ENCODE results near the gene TCHP.
A peak's percentile ranks its signal among the peaks of the same experiment; 100 is the strongest.
"Not testable (repeated sequence)": the region's sequence is repeated elsewhere in the genome, so short reads cannot be mapped to it uniquely, and the experiment has no call there.

Gene TCHP

GRCh38 chr12:109926488-109927210 is 26.6 kb downstream of the TCHP start:
- Histone ChIP-seq H3K36me3 (ENCODE audit: low read depth) (0 out of 2 replicates have a peak, but pooled peaks cover 3% of the 10 kb centered on the region), H3K4me3 (ENCODE audit: severe bottlenecking) (no peak overlapping the region), H3K27me3 (ENCODE audit: insufficient read depth, poor library complexity, severe bottlenecking) (no peaks in the 10 kb centered on the region), H3K4me1 (ENCODE audit: insufficient read depth, poor library complexity, severe bottlenecking) (no peaks in the 10 kb centered on the region), H3K9me3 (ENCODE audit: severe bottlenecking) (no peaks in the 10 kb centered on the region), H3K27ac (ENCODE audit: poor library complexity, severe bottlenecking) (no peak overlapping the region)
- ATAC-seq (ENCODE audit: low read depth) (no peak), DNase-seq (ENCODE audit: low spot score) (no peak)
- no peak for TF ChIP-seq CTCF (IDR thresholded peaks at IDR 0.05; ENCODE audit: poor library complexity, severe bottlenecking)

- Histone ChIP-seq H3K4me1 (ENCODE audit: insufficient read depth, poor library complexity, severe bottlenecking) (no peaks in the 10 kb centered on the region), H3K27ac (ENCODE audit: poor library complexity, severe bottlenecking) (no peak overlapping the region), H3K9me3 (ENCODE audit: severe bottlenecking) (no peaks in the 10 kb centered on the region), H3K27me3 (ENCODE audit: insufficient read depth, poor library complexity, severe bottlenecking) (no peaks in the 10 kb centered on the region), H3K36me3 (ENCODE audit: low read depth) (peaks cover 10% of the 10 kb centered on the region), H3K4me3 (ENCODE audit: severe bottlenecking) (no peak overlapping the region)
- ATAC-seq (ENCODE audit: low read depth) (peak; percentile 63), DNase-seq (ENCODE audit: low spot score) (no peak)
- peak; percentile 75 for TF ChIP-seq CTCF (IDR thresholded peaks at IDR 0.05; ENCODE audit: poor library complexity, severe bottlenecking)
These were observed 27.5 kb downstream of the TCHP start for GRCh38 chr12:109927622-109928021.

- no peak overlapping the region for H3K4me3 ChIP-seq (ENCODE audit: severe bottlenecking)
- no peaks in the 10 kb centered on the region for H3K27me3 ChIP-seq (ENCODE audit: insufficient read depth, poor library complexity, severe bottlenecking)
- H3K27ac ChIP-seq (ENCODE audit: poor library complexity, severe bottlenecking): no peak overlapping the region
- no peak for TF ChIP-seq CTCF (IDR thresholded peaks at IDR 0.05; ENCODE audit: poor library complexity, severe bottlenecking)
- peaks cover 15% of the 10 kb centered on the region for H3K36me3 ChIP-seq (ENCODE audit: low read depth)
- H3K4me1 ChIP-seq (ENCODE audit: insufficient read depth, poor library complexity, severe bottlenecking): no peaks in the 10 kb centered on the region
- DNase-seq (ENCODE audit: low spot score): no peak
- H3K9me3 ChIP-seq (ENCODE audit: severe bottlenecking): no peaks in the 10 kb centered on the region
- no peak for ATAC-seq (ENCODE audit: low read depth)
These were observed 28.1 kb downstream of the TCHP start for GRCh38 chr12:109928058-109928656.

- DNase-seq (ENCODE audit: low spot score); ATAC-seq (ENCODE audit: low read depth); H3K4me1 ChIP-seq (ENCODE audit: insufficient read depth, poor library complexity, severe bottlenecking); H3K27ac ChIP-seq (ENCODE audit: poor library complexity, severe bottlenecking); H3K27me3 ChIP-seq (ENCODE audit: insufficient read depth, poor library complexity, severe bottlenecking); H3K9me3 ChIP-seq (ENCODE audit: severe bottlenecking); H3K4me3 ChIP-seq (ENCODE audit: severe bottlenecking): not testable (repeated sequence)
- H3K36me3 ChIP-seq (ENCODE audit: low read depth): peaks cover 27% of the 10 kb centered on the region
These were observed 29.3 kb downstream of the TCHP start for GRCh38 chr12:109929326-109929725.

- no peak overlapping the region for H3K4me3 ChIP-seq (ENCODE audit: severe bottlenecking)
- H3K36me3 ChIP-seq (ENCODE audit: low read depth): peaks cover 29% of the 10 kb centered on the region
- no peaks in the 10 kb centered on the region for H3K9me3 ChIP-seq (ENCODE audit: severe bottlenecking)
- no peak for DNase-seq (ENCODE audit: low spot score)
- ATAC-seq (ENCODE audit: low read depth): no peak
- no peaks in the 10 kb centered on the region for H3K4me1 ChIP-seq (ENCODE audit: insufficient read depth, poor library complexity, severe bottlenecking)
- no peak for TF ChIP-seq CTCF (IDR thresholded peaks at IDR 0.05; ENCODE audit: poor library complexity, severe bottlenecking)
- no peak overlapping the region for H3K27ac ChIP-seq (ENCODE audit: poor library complexity, severe bottlenecking)
- H3K27me3 ChIP-seq (ENCODE audit: insufficient read depth, poor library complexity, severe bottlenecking): no peaks in the 10 kb centered on the region
These were observed 30.1 kb downstream of the TCHP start for GRCh38 chr12:109930028-109930800.

Data from RWPE2 (cell line).